ENCODE measurements around the gene SLC27A3. TPM values are rescaled to one million over a fixed set of nuclear protein-coding genes. Genes with fewer than 3 reads are reported as not detected.

The SLC27A3 gene
- polyA plus RNA-seq, 3 donors, result 84.5 to 123 (median 118) TPM

- H3K27me3 ChIP-seq (ENCODE audit: control insufficient read depth in 2 of 2, insufficient read depth in 2 of 2, low read length in 2 of 2), result no peaks in the 10 kb centered on the region
- peak overlapping the region; percentile 96 for H3K4me2 ChIP-seq (replicated peaks; ENCODE audit: extremely low read depth, low read length, poor library complexity, severe bottlenecking)
- no peak for DNase-seq
- no peak for TF ChIP-seq CTCF (IDR thresholded peaks at IDR 0.05)
- Mint-ChIP-seq H3K4me1 (peaks cover 69% of the 10 kb centered on the region), H3K27me3 (ENCODE audit: low read depth in 3 of 3) (peaks cover 0 to 5% (median 0%) of the 10 kb centered on the region in 3 donors), H3K9me3 (no peaks in the 10 kb centered on the region), H3K27ac (peak overlapping the region; percentile 96 to 99 (median 97)), H3K36me3 (peaks cover 50 to 61% of the 10 kb centered on the region in 2 donors), H3K4me3 (peak overlapping the region; percentile 55 to 71)
- no peak overlapping the region for H2AFZ ChIP-seq (ENCODE audit: insufficient read depth, low read depth, low read length, poor library complexity, severe bottlenecking)
- no peaks in the 10 kb centered on the region for H3K9me3 ChIP-seq (replicated peaks in 1 of 2; ENCODE audit: control insufficient read depth in 1 of 2, insufficient read depth in 1 of 2, low read length in 2 of 2)
- peak overlapping the region; percentile 92 to 93 for H3K27ac ChIP-seq (ENCODE audit: low read depth in 1 of 2, low read length in 2 of 2)
- peaks cover 30% of the 10 kb centered on the region for H4K20me1 ChIP-seq (ENCODE audit: insufficient read depth, low read length)
- peak overlapping the region in 1 of 3 experiments; percentile 93 for H3K4me3 ChIP-seq (replicated peaks in 1 of 3; ENCODE audit: low read depth in 2 of 3, low read length in 3 of 3)
- H3K4me1 ChIP-seq (ENCODE audit: control insufficient read depth in 1 of 2, insufficient read depth in 2 of 2, low read length in 2 of 2), result peaks cover 66 to 69% of the 10 kb centered on the region in 2 donors
- peaks cover 35 to 51% of the 10 kb centered on the region in 2 donors for H3K36me3 ChIP-seq (replicated peaks in 1 of 2; ENCODE audit: control insufficient read depth in 1 of 2, insufficient read depth in 2 of 2, low read length in 2 of 2)
- H3K9ac ChIP-seq (ENCODE audit: insufficient read depth, low read length, poor library complexity, severe bottlenecking), result peak overlapping the region; percentile 67
- intact Hi-C loops (cut with micrococcal nuclease), result loop anchor here in 1 of 2 donors (2.0 kb wide), 1 partner anchor 15 kb away; no protein-coding TSS in a partner anchor
- peaks cover 30% of the 10 kb centered on the region for H3K79me2 ChIP-seq (ENCODE audit: insufficient read depth, low read length)
- 65% methylated on average over 5 of the region's 8 CpGs for WGBS (ENCODE audit: insufficient coverage)
These were observed 1.1 kb upstream of the SLC27A3 start for GRCh38 chr1:153774026-153774595.

GRCh38 chr1:153775458-153776327 lies 486 bp downstream of the SLC27A3 start:
- peaks cover 35% of the 10 kb centered on the region for H4K20me1 ChIP-seq (ENCODE audit: insufficient read depth, low read length)
- no peaks in the 10 kb centered on the region for H3K27me3 ChIP-seq (ENCODE audit: control insufficient read depth in 2 of 2, insufficient read depth in 2 of 2, low read length in 2 of 2)
- H3K27me3 Mint-ChIP-seq (ENCODE audit: low read depth in 3 of 3), result peaks cover 0 to 5% (median 0%) of the 10 kb centered on the region in 3 donors
- DNase-seq, result peak; percentile 60 to 72 (median 66)
- peaks cover 63% of the 10 kb centered on the region for H3K4me1 Mint-ChIP-seq
- H3K9me3 Mint-ChIP-seq, result no peaks in the 10 kb centered on the region
- H3K4me3 ChIP-seq (replicated peaks in 1 of 3; ENCODE audit: low read depth in 2 of 3, low read length in 3 of 3), result peak overlapping the region; percentile 57 to 93 (median 72)
- H3K27ac ChIP-seq (ENCODE audit: low read depth in 1 of 2, low read length in 2 of 2), result peak overlapping the region; percentile 92 to 93
- intact Hi-C loops (cut with micrococcal nuclease), result loop anchor here (1.0 to 2.0 kb wide), 2 partner anchors 8 to 13 kb away; no protein-coding TSS in a partner anchor
- peak overlapping the region; percentile 82 for H3K9ac ChIP-seq (ENCODE audit: insufficient read depth, low read length, poor library complexity, severe bottlenecking)
- peaks cover 60 to 62% of the 10 kb centered on the region in 2 donors for H3K4me1 ChIP-seq (ENCODE audit: control insufficient read depth in 1 of 2, insufficient read depth in 2 of 2, low read length in 2 of 2)
- H3K36me3 Mint-ChIP-seq, result peaks cover 43 to 58% of the 10 kb centered on the region in 2 donors
- peak overlapping the region; percentile 96 for H3K4me2 ChIP-seq (replicated peaks; ENCODE audit: extremely low read depth, low read length, poor library complexity, severe bottlenecking)
- WGBS (ENCODE audit: insufficient coverage), result under 1% methylated on average over 80 of the region's 83 CpGs
- H3K9me3 ChIP-seq (replicated peaks in 1 of 2; ENCODE audit: control insufficient read depth in 1 of 2, insufficient read depth in 1 of 2, low read length in 2 of 2), result no peaks in the 10 kb centered on the region
- peak overlapping the region; percentile 83 to 91 for H3K4me3 Mint-ChIP-seq
- peak overlapping the region; percentile 90 for H2AFZ ChIP-seq (ENCODE audit: insufficient read depth, low read depth, low read length, poor library complexity, severe bottlenecking)
- no peak for TF ChIP-seq CTCF (IDR thresholded peaks at IDR 0.05)
- H3K27ac Mint-ChIP-seq, result peak overlapping the region; percentile 69 to 99 (median 96)
- peaks cover 39 to 53% of the 10 kb centered on the region in 2 donors for H3K36me3 ChIP-seq (replicated peaks in 1 of 2; ENCODE audit: control insufficient read depth in 1 of 2, insufficient read depth in 2 of 2, low read length in 2 of 2)
- H3K79me2 ChIP-seq (ENCODE audit: insufficient read depth, low read length), result peaks cover 25% of the 10 kb centered on the region
